Hematopoietic multipotent progenitor cell treated with erythropoietin and hydrocortisone succinate and interleukin-3 and kit ligand, for 17 days (in vitro differentiated cells): ENCODE data around the gene ATP9A.
A peak's percentile ranks its signal among the peaks of the same experiment; 100 is the strongest.
"Not testable (repeated sequence)": the region's sequence is repeated elsewhere in the genome, so short reads cannot be mapped to it uniquely, and the experiment has no call there.

Experiments
- DNase-seq: peaks from one replicate; pipeline ENCODE4 v3.0.0-alpha.2; 2015; ENCODE audit warnings: low spot score

The ATP9A gene

GRCh38 chr20:51574248-51575033, 193.7 kb downstream of the ATP9A start:
- no peak for DNase-seq

GRCh38 chr20:51573576-51574243, 194.5 kb downstream of the ATP9A start:
- no peak for DNase-seq

- DNase-seq = no peak
Measured at GRCh38 chr20:51571460-51571794, 196.8 kb downstream of the ATP9A start.

- no peak for DNase-seq
Measured at GRCh38 chr20:51570739-51571459, 197.3 kb downstream of the ATP9A start.

GRCh38 chr20:51569815-51570738, 198.1 kb downstream of the ATP9A start:
- no peak for DNase-seq

- DNase-seq = not testable (repeated sequence)
Measured at GRCh38 chr20:51568533-51568932, 199.7 kb downstream of the ATP9A start.

GRCh38 chr20:51567622-51568021, 200.6 kb downstream of the ATP9A start:
- DNase-seq = no peak

- DNase-seq = no peak
Measured at GRCh38 chr20:51566594-51566993, 201.6 kb downstream of the ATP9A start.

- no peak for DNase-seq
Measured at GRCh38 chr20:51565298-51566144, 202.7 kb downstream of the ATP9A start.

- peak; percentile 24 for DNase-seq
Measured at GRCh38 chr20:51563486-51564332, 204.5 kb downstream of the ATP9A start.

GRCh38 chr20:51563174-51563485, 205.1 kb downstream of the ATP9A start:
- no peak for DNase-seq

GRCh38 chr20:51562332-51563173, 205.6 kb downstream of the ATP9A start:
- no peak for DNase-seq

- no peak for DNase-seq
Measured at GRCh38 chr20:51562027-51562331, 206.2 kb downstream of the ATP9A start.

GRCh38 chr20:51560550-51561307, 207.5 kb downstream of the ATP9A start:
- DNase-seq = no peak

- DNase-seq = no peak
Measured at GRCh38 chr20:51560042-51560441, 208.1 kb downstream of the ATP9A start.

- DNase-seq = no peak
Measured at GRCh38 chr20:51554538-51555165, 213.5 kb downstream of the ATP9A start.

- DNase-seq = no peak
Measured at GRCh38 chr20:51553897-51554486, 214.2 kb downstream of the ATP9A start.

GRCh38 chr20:51551186-51551585, 217.0 kb downstream of the ATP9A start:
- no peak for DNase-seq
